ENCODE results near the gene TMEM132D. TPM values are rescaled to one million over a fixed set of nuclear protein-coding genes. Genes with fewer than 3 reads are reported as not detected.
"Not testable (repeated sequence)": the region's sequence is repeated elsewhere in the genome, so short reads cannot be mapped to it uniquely, and the experiment has no call there.

Gene TMEM132D
- polyA plus RNA-seq, 4 donors, result 0.10 to 0.21 TPM; not detected in 2

- no peak overlapping the region for H3K27ac ChIP-seq (ENCODE audit: low read depth in 1 of 3, low read length in 2 of 3)
- DNase-seq (no peak), FAIRE-seq (no peak)
- H3K4me1 ChIP-seq (ENCODE audit: control insufficient read depth in 3 of 3, insufficient read depth in 2 of 3, low read depth in 1 of 3, low read length in 2 of 3), result no peaks in the 10 kb centered on the region
- H3K27me3 ChIP-seq (ENCODE audit: control insufficient read depth in 3 of 3, insufficient read depth in 3 of 3, low read length in 3 of 3), result peaks cover under 1 to 13% (median 2%) of the 10 kb centered on the region in 3 donors
- 83 to 91% (median 88%) methylated on average over 22 of the region's 22 CpGs for WGBS, 3 donors
- no peaks in the 10 kb centered on the region for H3K9me3 ChIP-seq (ENCODE audit: control insufficient read depth in 2 of 2, insufficient read depth in 1 of 2, low read depth in 1 of 2, low read length in 1 of 2)
- no peak overlapping the region for H3K4me3 ChIP-seq (ENCODE audit: low read depth in 1 of 3, low read length in 3 of 3)
- no peaks in the 10 kb centered on the region for H3K36me3 ChIP-seq (ENCODE audit: control insufficient read depth in 3 of 3, insufficient read depth in 2 of 3, low read depth in 1 of 3, low read length in 3 of 3)
Observed at GRCh38 chr12:129909051-129910020, 5.5 kb upstream of the TMEM132D start.

- Histone ChIP-seq H3K27ac (ENCODE audit: low read depth in 1 of 3, low read length in 2 of 3) (no peak overlapping the region), H3K27me3 (ENCODE audit: control insufficient read depth in 3 of 3, insufficient read depth in 3 of 3, low read length in 3 of 3) (peaks cover 3 to 34% (median 12%) of the 10 kb centered on the region in 3 donors), H3K4me3 (ENCODE audit: low read depth in 1 of 3, low read length in 3 of 3) (no peak overlapping the region), H3K9me3 (ENCODE audit: control insufficient read depth in 2 of 2, insufficient read depth in 1 of 2, low read depth in 1 of 2, low read length in 1 of 2) (no peaks in the 10 kb centered on the region), H3K36me3 (ENCODE audit: control insufficient read depth in 3 of 3, insufficient read depth in 2 of 3, low read depth in 1 of 3, low read length in 3 of 3) (no peaks in the 10 kb centered on the region), H3K4me1 (ENCODE audit: control insufficient read depth in 3 of 3, insufficient read depth in 2 of 3, low read depth in 1 of 3, low read length in 2 of 3) (no peaks in the 10 kb centered on the region)
- no peak for FAIRE-seq
- no peak for DNase-seq
- 3 to 14% (median 4%) methylated on average over 78 to 93 of the region's 93 CpGs for WGBS, 3 donors
Observed at GRCh38 chr12:129903092-129903945, 506 bp downstream of the TMEM132D start.

- no peak for DNase-seq
Observed at GRCh38 chr12:129902371-129903091, 1.3 kb downstream of the TMEM132D start.

GRCh38 chr12:129901254-129901653 lies 2.6 kb downstream of the TMEM132D start:
- peaks cover 3 to 34% (median 12%) of the 10 kb centered on the region in 3 donors for H3K27me3 ChIP-seq (ENCODE audit: control insufficient read depth in 3 of 3, insufficient read depth in 3 of 3, low read length in 3 of 3)
- 22 to 70% (median 60%) methylated on average over 2 of the region's 2 CpGs for WGBS, 3 donors
- no peak overlapping the region for H3K27ac ChIP-seq (ENCODE audit: low read depth in 1 of 3, low read length in 2 of 3)
- no peak for FAIRE-seq
- no peak for DNase-seq
- no peaks in the 10 kb centered on the region for H3K36me3 ChIP-seq (ENCODE audit: control insufficient read depth in 3 of 3, insufficient read depth in 2 of 3, low read depth in 1 of 3, low read length in 3 of 3)
- H3K9me3 ChIP-seq (ENCODE audit: control insufficient read depth in 2 of 2, insufficient read depth in 1 of 2, low read depth in 1 of 2, low read length in 1 of 2), result no peaks in the 10 kb centered on the region
- H3K4me3 ChIP-seq (ENCODE audit: low read depth in 1 of 3, low read length in 3 of 3), result no peak overlapping the region
- no peaks in the 10 kb centered on the region for H3K4me1 ChIP-seq (ENCODE audit: control insufficient read depth in 3 of 3, insufficient read depth in 2 of 3, low read depth in 1 of 3, low read length in 2 of 3)

More at GRCh38 chr12:129902371-129903091, 1.3 kb downstream of the TMEM132D start:
- FAIRE-seq, result no peak
- Histone ChIP-seq H3K36me3 (ENCODE audit: control insufficient read depth in 3 of 3, insufficient read depth in 2 of 3, low read depth in 1 of 3, low read length in 3 of 3) (no peaks in the 10 kb centered on the region), H3K27me3 (ENCODE audit: control insufficient read depth in 3 of 3, insufficient read depth in 3 of 3, low read length in 3 of 3) (peaks cover 3 to 34% (median 12%) of the 10 kb centered on the region in 3 donors), H3K4me3 (ENCODE audit: low read depth in 1 of 3, low read length in 3 of 3) (no peak overlapping the region), H3K27ac (ENCODE audit: low read depth in 1 of 3, low read length in 2 of 3) (no peak overlapping the region), H3K4me1 (ENCODE audit: control insufficient read depth in 3 of 3, insufficient read depth in 2 of 3, low read depth in 1 of 3, low read length in 2 of 3) (no peaks in the 10 kb centered on the region), H3K9me3 (ENCODE audit: control insufficient read depth in 2 of 2, insufficient read depth in 1 of 2, low read depth in 1 of 2, low read length in 1 of 2) (no peaks in the 10 kb centered on the region)
- 5 to 10% (median 8%) methylated on average over 19 of the region's 19 CpGs for WGBS, 3 donors

GRCh38 chr12:129900306-129900705 lies 3.5 kb downstream of the TMEM132D start:
- FAIRE-seq (no peak), DNase-seq (no peak)
- Histone ChIP-seq H3K27me3 (ENCODE audit: control insufficient read depth in 3 of 3, insufficient read depth in 3 of 3, low read length in 3 of 3) (peaks cover 3 to 33% (median 12%) of the 10 kb centered on the region in 3 donors), H3K4me3 (ENCODE audit: low read depth in 1 of 3, low read length in 3 of 3) (no peak overlapping the region), H3K9me3 (ENCODE audit: control insufficient read depth in 2 of 2, insufficient read depth in 1 of 2, low read depth in 1 of 2, low read length in 1 of 2) (no peaks in the 10 kb centered on the region), H3K36me3 (ENCODE audit: control insufficient read depth in 3 of 3, insufficient read depth in 2 of 3, low read depth in 1 of 3, low read length in 3 of 3) (no peaks in the 10 kb centered on the region), H3K27ac (ENCODE audit: low read depth in 1 of 3, low read length in 2 of 3) (no peak overlapping the region), H3K4me1 (ENCODE audit: control insufficient read depth in 3 of 3, insufficient read depth in 2 of 3, low read depth in 1 of 3, low read length in 2 of 3) (no peaks in the 10 kb centered on the region)
- WGBS, 3 donors, result 78 to 88% (median 85%) methylated on average over 10 of the region's 10 CpGs

GRCh38 chr12:129899045-129899444 lies 4.8 kb downstream of the TMEM132D start:
- WGBS, 3 donors, result 86 to 90% (median 88%) methylated on average over 1 of the region's 1 CpG
- DNase-seq; FAIRE-seq; H3K36me3 ChIP-seq (ENCODE audit: control insufficient read depth in 3 of 3, insufficient read depth in 2 of 3, low read depth in 1 of 3, low read length in 3 of 3); H3K27ac ChIP-seq (ENCODE audit: low read depth in 1 of 3, low read length in 2 of 3); H3K9me3 ChIP-seq (ENCODE audit: control insufficient read depth in 2 of 2, insufficient read depth in 1 of 2, low read depth in 1 of 2, low read length in 1 of 2); H3K4me3 ChIP-seq (ENCODE audit: low read depth in 1 of 3, low read length in 3 of 3); H3K4me1 ChIP-seq (ENCODE audit: control insufficient read depth in 3 of 3, insufficient read depth in 2 of 3, low read depth in 1 of 3, low read length in 2 of 3): not testable (repeated sequence)
- H3K27me3 ChIP-seq (ENCODE audit: control insufficient read depth in 3 of 3, insufficient read depth in 3 of 3, low read length in 3 of 3), result peaks cover under 1 to 24% (median 8%) of the 10 kb centered on the region in 3 donors

GRCh38 chr12:129893691-129894090 lies 10.1 kb downstream of the TMEM132D start:
- WGBS, 3 donors, result 80 to 91% (median 86%) methylated on average over 4 of the region's 4 CpGs
- H3K27me3 ChIP-seq (ENCODE audit: control insufficient read depth in 3 of 3, insufficient read depth in 3 of 3, low read length in 3 of 3), result no peaks in the 10 kb centered on the region
- FAIRE-seq, result no peak

GRCh38 chr12:129887101-129887500 lies 16.7 kb downstream of the TMEM132D start:
- Histone ChIP-seq H3K4me3 (ENCODE audit: low read depth in 1 of 3, low read length in 3 of 3) (no peak overlapping the region), H3K9me3 (ENCODE audit: control insufficient read depth in 2 of 2, insufficient read depth in 1 of 2, low read depth in 1 of 2, low read length in 1 of 2) (no peaks in the 10 kb centered on the region), H3K27ac (ENCODE audit: low read depth in 1 of 3, low read length in 2 of 3) (no peak overlapping the region), H3K27me3 (ENCODE audit: control insufficient read depth in 3 of 3, insufficient read depth in 3 of 3, low read length in 3 of 3) (no peaks in the 10 kb centered on the region), H3K4me1 (ENCODE audit: control insufficient read depth in 3 of 3, insufficient read depth in 2 of 3, low read depth in 1 of 3, low read length in 2 of 3) (no peaks in the 10 kb centered on the region), H3K36me3 (ENCODE audit: control insufficient read depth in 3 of 3, insufficient read depth in 2 of 3, low read depth in 1 of 3, low read length in 3 of 3) (no peaks in the 10 kb centered on the region)
- whole genome bisulfite sequencing, 3 donors, result 21 to 32% (median 23%) methylated on average over 4 of the region's 4 CpGs
- FAIRE-seq (no peak), DNase-seq (no peak)

More at GRCh38 chr12:129893691-129894090, 10.1 kb downstream of the TMEM132D start:
- no peaks in the 10 kb centered on the region for H3K4me1 ChIP-seq (ENCODE audit: control insufficient read depth in 3 of 3, insufficient read depth in 2 of 3, low read depth in 1 of 3, low read length in 2 of 3)
- no peak overlapping the region for H3K4me3 ChIP-seq (ENCODE audit: low read depth in 1 of 3, low read length in 3 of 3)
- no peak for DNase-seq
- H3K27ac ChIP-seq (ENCODE audit: low read depth in 1 of 3, low read length in 2 of 3), result no peak overlapping the region
- no peaks in the 10 kb centered on the region for H3K36me3 ChIP-seq (ENCODE audit: control insufficient read depth in 3 of 3, insufficient read depth in 2 of 3, low read depth in 1 of 3, low read length in 3 of 3)
- H3K9me3 ChIP-seq (ENCODE audit: control insufficient read depth in 2 of 2, insufficient read depth in 1 of 2, low read depth in 1 of 2, low read length in 1 of 2), result no peaks in the 10 kb centered on the region
